HL-60/S4 treated with phorbol 12-myristate 13-acetate at 8.2 ng/mL for 4 days and 3 days (cell line): ENCODE results near the gene FOXF1.

ENCODE experiments used
- in situ Hi-C: fragments of 300-500 bp; cut with MboI; formaldehyde crosslinking; loops from 2 replicates; pipeline ENCODE4 v1.15.0; 2022; ENCODE audit warnings: low sequenced_read_pairs

The FOXF1 gene

DNA sequence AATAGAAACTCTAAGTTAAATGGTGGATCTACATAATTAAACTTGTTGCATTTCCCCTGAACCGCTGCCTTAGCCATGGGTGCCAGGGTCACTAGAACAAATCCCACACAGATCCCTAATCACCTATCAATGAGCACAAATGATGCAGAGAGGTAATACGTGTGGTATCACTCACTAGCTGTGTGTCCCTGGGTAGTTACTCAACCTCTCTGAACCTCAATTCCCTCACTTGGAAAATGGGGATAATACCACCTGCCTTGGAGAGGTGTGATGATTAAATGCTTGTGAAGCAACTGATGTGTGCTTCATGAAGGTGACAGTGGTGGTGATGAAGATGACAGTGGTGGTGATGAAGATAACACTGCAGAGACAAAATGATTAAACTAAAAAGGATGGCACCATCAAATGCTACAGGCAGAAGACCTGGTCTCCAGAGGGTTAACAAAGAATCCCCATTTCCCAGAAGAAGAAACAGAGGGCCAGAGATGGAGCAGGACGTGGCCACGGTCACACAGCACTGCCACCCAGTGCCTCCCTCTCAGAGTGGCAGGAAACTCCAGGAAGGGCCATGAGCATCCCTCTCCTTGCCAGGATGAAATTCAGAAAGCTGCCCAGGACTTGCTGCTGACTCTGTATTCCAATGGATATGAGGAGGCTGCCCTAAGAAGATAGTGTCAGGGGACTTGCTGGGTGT is 17.9 kb upstream of the FOXF1 start:
- in situ Hi-C loops, result no loop called here

DNA sequence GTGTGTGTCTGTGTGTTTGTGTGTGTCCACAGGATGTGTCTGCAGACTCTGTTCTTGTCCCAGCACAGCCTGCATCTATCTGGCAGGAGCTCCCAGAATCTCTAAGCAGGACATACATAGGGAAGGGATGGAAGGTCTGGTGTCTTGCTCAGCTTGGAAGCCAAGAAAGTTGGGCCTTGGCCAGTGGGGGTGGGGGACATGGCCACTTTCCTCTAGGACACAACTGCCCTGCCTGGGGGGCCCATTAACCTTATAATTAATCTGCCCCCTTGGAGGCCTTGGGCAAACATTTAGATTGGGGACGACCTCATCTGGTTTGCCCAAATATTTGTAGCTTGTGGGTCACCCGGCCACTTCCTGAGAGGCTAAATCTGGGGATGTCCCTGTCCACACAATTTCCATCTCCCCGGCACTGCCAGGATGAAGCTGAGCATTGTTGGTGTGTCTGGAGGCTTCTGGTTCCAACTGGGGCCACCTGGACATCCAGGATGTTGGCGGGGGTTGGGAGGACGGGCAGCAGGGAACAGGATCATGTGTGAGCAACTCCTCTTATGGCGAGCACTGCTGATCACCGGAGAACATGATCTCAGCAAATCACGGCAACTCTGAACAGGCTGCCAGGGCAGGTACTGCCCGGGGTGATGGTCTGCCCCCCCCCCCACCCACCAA is 17.2 kb upstream of the FOXF1 start:
- in situ Hi-C loops, result no loop called here

GRCh38 chr16:86494039-86494564 is 16.2 kb upstream of the FOXF1 start:
- in situ Hi-C loops, result no loop called here

DNA sequence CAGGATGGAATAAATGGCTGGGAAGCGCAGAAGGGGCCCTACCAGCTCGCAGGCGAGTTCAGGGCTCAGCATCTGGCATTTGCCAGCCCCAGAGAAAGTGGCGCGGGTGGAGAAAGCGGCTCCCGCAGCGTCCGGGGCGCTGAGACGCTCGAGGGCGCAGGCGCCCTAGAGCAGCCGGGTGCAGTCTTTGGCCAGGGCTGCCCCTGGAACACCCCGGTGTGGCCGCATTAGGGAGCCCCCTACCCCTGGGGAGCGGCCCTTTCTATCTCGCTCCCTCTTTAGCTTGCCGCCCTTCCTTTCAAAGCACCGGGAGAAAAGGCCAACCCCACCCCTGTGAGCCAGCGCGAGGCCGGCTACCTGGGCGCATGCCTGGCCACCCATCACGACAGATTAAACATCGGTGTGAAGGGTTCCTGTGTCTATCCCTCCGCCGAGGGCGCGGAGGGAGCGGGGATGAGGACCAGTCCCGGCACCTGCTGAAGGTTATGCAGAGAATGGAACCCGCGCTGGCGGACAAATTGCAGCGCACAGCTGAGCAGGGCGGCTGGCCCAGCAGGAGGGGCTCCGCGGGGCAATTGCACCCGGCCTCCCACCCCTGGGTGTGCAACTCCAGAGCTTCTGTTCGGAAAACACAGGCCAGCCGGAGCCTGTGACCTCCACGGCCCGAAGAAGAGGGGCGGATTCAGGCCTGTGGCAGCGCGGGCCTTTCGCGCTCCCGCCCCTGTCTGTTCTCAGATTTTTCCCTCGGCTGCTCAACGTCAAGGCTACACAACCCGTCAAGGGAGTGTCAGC is 15.6 kb upstream of the FOXF1 start:
- in situ Hi-C loops, result no loop called here

DNA sequence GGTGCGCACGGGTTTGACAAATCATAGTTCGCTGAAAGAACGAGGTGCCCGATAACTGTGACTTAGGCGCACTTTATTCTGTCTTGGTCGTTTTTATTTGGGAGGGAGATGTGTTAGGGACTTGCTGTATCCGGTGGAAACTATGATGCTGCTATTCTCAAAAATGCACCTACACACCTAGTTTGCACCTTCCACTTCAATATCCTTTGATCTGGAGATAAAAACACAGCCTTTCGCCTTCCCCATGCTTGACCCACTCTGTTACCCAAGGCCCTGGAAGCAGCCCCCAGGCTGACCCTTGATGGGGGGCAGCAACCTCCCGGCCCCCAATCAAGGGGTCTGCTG is 15.0 kb upstream of the FOXF1 start:
- in situ Hi-C loops, result no loop called here

- in situ Hi-C loops, result no loop called here
Observed at GRCh38 chr16:86495756-86496261, 14.5 kb upstream of the FOXF1 start.

GRCh38 chr16:86496262-86496928 is 13.9 kb upstream of the FOXF1 start:
- in situ Hi-C loops, result no loop called here

- in situ Hi-C loops, result no loop called here
Observed at GRCh38 chr16:86496929-86497461, 13.3 kb upstream of the FOXF1 start.

DNA sequence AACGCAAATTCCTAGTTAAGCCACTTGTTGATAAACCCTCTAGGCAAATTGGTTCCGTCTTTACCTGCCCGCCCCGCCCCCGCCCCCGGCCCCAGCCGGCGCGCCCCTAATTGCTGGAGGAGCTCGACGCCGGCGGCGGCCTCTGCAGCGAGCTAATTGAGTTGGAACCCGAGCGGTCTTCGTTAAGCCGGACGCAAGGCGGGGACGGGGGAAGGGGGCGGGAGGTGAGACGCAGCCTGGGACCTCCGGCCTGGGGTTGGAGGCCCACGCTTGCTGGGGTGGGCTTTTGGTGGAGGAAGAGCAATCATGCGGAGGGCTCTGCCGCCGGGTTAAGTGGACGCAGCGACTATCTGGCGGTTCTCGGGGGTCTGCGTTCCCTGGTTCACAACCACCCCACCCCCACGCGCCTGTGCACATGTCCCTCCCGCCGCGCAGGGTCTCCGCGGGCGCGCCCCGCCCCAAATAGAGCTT is 12.7 kb upstream of the FOXF1 start:
- in situ Hi-C loops, result no loop called here

DNA sequence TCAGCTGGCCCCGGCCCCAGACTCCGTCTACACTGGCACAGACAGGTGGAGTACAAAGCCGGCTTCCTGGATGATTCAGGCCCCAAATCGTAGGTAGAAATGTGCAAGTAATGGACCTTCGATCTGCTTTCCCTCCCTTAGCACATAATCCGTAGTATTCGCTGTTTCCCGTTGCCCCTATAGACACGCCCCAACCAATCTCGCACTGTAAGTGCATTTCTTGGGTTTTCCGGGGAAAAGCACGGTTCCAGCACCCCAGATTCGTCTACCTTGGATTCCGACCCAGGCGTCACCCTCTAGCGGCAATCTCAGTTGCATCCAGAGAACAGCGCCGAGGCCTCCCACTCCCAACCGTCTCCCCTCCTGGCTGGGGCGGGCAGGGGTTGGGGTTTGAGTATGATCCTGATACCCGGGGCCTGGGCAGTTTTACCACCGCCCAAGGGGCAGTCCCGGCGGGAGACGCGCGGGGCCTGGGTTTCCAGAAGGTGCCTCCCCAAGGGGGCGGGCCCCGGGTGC is 12.1 kb upstream of the FOXF1 start:
- in situ Hi-C loops, result no loop called here

- in situ Hi-C loops, result no loop called here
Observed at GRCh38 chr16:86498671-86499439, 11.5 kb upstream of the FOXF1 start.

DNA sequence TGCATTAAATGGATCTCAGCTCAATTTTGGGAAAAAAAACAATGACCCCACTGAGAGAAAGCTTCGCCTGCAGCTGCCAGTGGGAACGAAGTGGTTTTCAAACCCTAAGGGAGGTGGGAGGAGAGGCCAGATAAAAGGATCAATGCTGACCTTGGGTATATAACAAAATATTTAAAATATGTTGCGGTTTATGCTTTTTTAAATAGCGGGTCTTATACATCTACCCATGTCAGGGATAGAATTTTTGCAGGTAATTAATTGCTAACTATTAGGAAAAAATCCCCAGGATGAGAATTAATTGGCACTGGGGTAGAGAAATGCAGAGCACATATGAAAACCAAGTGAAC is 10.9 kb upstream of the FOXF1 start:
- in situ Hi-C loops, result no loop called here

- in situ Hi-C loops, result loop anchor here (25.0 kb wide), 1 partner anchor 413 kb away; no protein-coding TSS in a partner anchor
Observed at GRCh38 chr16:86499889-86500707, 10.2 kb upstream of the FOXF1 start.

DNA sequence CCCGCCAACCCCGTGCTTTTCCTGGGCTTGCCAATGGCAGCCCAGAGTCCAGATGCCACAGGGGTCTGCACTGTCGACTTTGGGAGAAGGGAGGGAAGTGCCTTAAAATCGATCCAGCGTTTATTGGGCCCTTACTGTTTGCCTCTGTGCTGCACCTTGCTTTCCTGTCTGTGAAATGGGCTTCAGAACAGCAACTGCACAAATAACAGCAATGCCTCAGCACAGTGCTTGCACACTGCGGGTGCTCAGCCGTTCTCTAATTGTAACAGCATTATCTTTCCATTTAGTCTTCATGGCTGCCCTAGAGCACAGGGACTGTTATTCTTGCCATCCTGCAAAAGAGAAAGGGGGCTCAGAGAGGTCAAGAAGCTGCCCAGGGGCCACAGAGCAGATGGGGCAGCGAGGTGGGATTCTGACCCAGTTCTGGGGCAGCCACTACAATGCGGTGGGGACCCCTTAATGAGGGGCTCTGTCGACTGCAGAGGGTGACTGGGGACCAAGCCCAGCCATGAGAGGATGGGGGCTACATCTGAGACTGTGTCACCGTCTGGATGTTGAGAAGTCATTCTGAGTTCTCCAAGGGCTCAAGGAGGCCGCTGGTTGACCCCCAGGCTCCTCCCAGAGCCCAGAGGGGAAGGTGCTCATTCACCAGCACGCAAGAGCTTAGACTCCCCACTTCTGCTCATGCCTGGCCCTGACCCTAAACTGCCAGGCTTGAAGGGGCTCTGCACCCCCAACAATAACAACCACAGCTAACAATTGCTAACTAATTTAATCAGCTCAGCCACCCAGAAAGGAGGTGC is 9.4 kb upstream of the FOXF1 start:
- in situ Hi-C loops, result loop anchor here (25.0 kb wide), 1 partner anchor 414 kb away; no protein-coding TSS in a partner anchor

DNA sequence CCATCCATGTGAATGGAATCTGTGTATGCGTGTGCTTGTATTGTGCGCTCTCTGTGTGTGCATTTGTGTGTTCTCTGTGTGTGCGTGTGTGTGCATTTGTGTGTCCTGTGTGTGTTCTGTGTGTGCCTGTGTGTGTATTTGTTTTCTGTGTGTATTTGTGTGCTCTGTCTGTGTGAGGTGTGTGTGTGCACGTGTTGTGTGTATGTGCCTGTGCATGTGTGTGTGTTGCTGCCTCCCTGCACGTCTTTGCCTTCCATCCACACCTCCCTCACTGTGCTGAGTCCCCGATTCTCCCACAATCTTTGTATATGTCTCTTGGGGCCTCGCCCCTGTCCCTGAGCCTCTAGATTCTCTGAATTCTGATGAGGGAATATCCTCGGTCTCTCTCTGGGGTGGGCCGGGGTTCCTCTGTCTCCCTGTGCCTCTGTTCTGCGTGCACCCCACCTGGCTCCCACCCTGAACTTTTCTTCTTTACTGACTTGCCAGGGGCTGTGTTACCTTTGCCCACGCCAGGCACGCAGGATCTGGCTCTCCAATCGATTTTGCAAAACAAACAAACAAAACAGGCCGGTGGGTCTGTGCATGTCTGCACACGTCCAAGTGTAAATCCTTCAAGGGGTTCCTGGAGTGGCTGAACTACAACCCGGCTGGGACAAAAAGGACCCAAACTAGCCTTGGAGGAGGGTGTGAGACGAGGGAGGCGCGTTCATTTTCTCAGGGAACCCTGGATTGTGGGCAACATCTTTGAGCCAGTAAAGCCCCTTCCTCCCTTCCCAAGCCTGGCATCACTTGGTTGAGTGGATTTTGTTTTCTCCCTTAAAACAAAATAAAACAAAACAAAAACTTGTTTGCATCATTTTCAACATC is 8.1 kb upstream of the FOXF1 start:
- in situ Hi-C loops, result loop anchor here (25.0 kb wide), 1 partner anchor 415 kb away; no protein-coding TSS in a partner anchor

DNA sequence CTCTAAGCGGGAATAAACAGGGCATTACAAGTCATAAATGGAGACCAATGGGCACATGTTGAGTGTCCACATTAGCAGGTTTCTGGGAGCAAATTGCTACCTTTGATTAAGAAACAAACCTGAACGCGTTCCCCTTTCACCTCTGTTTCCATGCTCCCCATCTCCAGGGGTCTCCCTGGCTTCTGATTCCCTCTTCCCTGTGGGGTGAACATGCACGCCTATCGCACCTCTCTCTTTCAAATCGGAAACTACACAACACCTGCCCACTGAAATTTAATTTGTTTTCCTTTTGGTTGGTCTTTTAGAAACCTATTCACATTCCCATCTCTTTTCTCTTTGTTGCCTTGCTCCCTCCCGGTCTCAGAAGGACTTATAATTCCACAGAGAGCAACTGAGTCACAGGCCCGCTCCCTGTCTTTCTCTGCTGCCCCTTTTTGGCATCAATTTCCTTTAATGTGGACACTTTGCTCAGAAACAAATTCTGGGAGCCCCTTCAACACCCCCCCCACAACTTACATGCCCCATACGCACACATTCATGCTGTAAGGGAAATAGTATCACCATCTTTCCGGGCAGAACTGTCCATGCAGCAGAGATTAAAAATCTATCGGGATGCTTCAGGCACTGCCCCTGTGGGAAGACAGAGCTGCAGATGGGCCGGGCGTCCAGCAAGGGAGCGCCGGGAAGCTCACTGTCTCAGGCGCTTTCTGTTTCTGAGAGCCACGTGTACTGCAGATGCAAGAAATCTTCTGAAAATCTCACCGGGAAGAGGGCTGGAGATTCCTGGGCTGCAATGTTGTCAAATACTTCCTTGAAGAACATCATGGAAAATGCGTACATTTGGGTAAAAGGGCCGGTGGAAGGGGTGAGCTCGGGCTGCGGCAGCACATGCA is 7.2 kb upstream of the FOXF1 start:
- in situ Hi-C loops, result loop anchor here (25.0 kb wide), 1 partner anchor 416 kb away; no protein-coding TSS in a partner anchor
